Fibroblast of pulmonary artery (primary cell): ENCODE measurements around the gene ARX.

Source experiments
- DNase-seq: peaks from one replicate; pipeline ENCODE4 v3.0.0-alpha.2; 2010; ENCODE audit warnings: low read depth
- H3K4me3 ChIP-seq: replicated peaks from 2 replicates; pipeline ENCODE4 v1.5.1; 2011; ENCODE audit warnings: low read depth, mild to moderate bottlenecking, control low read depth, low read length, moderate library complexity
- CTCF ChIP-seq: IDR thresholded peaks from 2 replicates; pipeline ENCODE4 v1.5.1; 2011; ENCODE audit warnings: mild to moderate bottlenecking, control low read depth, low read length, inconsistent platforms; ENCODE audit errors: missing control alignments

ARX gene

DNA sequence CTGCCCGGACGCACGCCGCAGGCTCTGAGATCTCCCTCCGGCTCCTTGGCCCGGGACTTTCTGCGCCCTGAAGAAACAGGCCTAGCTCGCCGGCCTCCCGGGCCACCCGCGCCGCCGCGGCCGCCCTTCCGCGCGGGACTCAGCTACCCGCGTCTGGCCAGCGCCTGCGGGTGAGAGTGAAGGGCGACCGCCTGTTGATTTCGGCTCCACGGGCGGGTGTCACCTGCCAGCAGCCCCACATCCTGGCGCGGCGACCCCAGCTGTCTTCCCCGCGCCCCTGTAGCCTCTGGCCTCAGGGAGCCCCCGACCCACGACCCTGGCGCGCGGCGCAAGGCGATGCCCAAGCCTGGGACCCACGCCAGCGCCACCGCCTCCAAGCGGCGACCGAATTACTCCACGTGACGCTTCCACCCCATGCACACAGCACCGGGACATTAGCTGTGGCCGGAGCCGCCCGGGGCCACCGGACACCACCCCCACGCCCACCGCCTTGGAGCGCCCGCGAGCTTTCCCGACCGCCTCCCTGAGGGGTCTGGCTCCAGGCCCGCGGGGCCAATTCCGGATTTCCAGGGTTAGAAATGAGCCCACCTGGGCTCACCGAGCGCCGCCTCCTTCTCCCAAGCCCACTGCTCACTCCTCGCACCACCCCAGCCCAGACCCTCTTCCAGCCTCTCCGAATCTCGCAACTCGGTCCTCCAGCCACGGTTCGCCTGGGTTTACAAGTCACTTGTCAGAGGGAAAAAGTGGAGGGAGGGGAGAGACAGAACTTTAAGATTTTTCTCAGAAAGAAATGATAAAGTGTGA, 10.2 kb downstream of the ARX start:
- DNase-seq, result no peak
- H3K4me3 ChIP-seq, result no peak overlapping the region
- no peak for TF ChIP-seq CTCF

- H3K4me3 ChIP-seq, result no peak overlapping the region
- TF ChIP-seq CTCF, result no peak
- DNase-seq, result no peak
Measured at GRCh38 chrX:25005034-25005381, 10.8 kb downstream of the ARX start.

GRCh38 chrX:25004485-25005032, 11.2 kb downstream of the ARX start:
- no peak for DNase-seq
- TF ChIP-seq CTCF, result no peak
- H3K4me3 ChIP-seq, result no peak overlapping the region

DNA sequence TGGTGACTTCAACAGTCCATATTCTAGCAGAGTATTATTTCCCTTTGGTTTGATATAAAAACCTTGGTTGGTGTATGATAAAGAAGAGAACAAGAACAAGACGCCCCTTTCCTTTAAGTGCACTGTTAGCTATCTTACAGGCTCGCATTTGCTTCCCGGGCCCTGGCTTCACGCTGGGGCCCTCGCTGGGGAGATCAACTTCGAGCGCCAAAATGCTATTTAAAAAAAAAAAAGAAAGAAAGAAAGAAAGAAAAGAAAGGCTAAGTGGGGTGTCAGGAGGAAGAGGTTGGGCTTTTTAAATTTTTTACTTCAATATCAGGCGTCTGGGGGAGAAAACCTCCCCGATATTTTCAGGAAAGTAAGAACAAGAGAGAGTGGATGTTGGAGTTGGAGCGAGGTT, 11.7 kb downstream of the ARX start:
- no peak for DNase-seq
- no peak overlapping the region for H3K4me3 ChIP-seq

DNA sequence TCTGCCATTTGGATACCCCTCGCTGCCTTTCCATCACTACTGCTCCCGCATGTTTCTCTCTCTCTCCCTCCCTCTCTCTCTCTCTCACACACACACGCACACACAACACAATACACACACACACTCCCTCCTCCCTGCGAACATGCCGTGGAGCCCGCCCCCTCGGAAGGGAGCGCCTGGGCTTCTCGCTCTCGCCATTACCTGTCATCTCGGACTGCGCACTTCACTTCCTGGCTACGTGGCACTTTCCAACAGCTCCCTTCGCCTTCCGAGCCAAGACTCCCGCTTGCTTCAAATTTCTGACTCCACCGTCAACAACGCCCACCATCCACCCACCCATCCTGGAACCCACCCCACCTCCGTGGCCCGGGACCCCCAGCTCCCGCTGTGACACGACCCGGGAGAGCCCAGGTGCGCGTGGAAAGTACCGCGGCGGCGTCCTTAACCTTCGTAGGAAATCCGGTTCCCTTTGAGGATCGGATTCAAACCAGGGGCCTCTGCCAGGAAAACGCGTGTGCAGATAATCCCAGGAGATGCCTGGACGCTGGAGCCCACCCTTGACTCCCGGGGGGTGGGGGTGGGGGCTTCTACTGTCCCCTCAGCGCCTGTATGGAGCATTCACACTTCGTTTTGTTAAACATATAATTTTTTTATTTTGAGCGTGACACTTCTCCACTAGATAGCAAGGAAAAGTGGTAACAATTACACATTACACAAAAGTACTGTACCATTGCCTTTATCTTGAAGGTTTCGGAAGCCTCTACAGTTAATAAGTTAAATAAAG, 12.5 kb downstream of the ARX start:
- DNase-seq, result no peak
- TF ChIP-seq CTCF, result no peak
- H3K4me3 ChIP-seq, result no peak overlapping the region

More for the DNA sequence above, 11.7 kb downstream of the ARX start:
- no peak for TF ChIP-seq CTCF

- no peak for TF ChIP-seq CTCF
- H3K4me3 ChIP-seq, result peak overlapping the region; percentile 17
Measured at GRCh38 chrX:25002661-25003020, 13.1 kb downstream of the ARX start.

More at GRCh38 chrX:25002661-25003020, 13.1 kb downstream of the ARX start:
- no peak for DNase-seq
